ENCODE measurements around the gene SBF2. TPM values are rescaled to one million over a fixed set of nuclear protein-coding genes. Genes with fewer than 3 reads are reported as not detected.

The SBF2 gene
- polyA plus RNA-seq: 45.4 TPM
- long read RNA-seq, donor 1: 0 reads
- long read RNA-seq, donor 2, partial matches to known transcripts: 0 of 7 reads
- long read RNA-seq, donor 2, other reads (novel, unspliced or antisense): 7 of 7 reads
- long read RNA-seq, donor 3: 0 reads
- long read RNA-seq, donor 4: 0 reads
- long read RNA-seq, donor 5: 0 reads
- long read RNA-seq, donor 6, partial matches to known transcripts: 0 of 2 reads
- long read RNA-seq, donor 6, other reads (novel, unspliced or antisense): 0 of 2 reads
- long read RNA-seq, donor 7, partial matches to known transcripts: 0 of 2 reads
- long read RNA-seq, donor 7, other reads (novel, unspliced or antisense): 0 of 2 reads
- long read RNA-seq, donor 8, full-length matches to known transcripts: 4 of 4 reads
- long read RNA-seq, donor 8, partial matches to known transcripts: 0 of 4 reads
- long read RNA-seq, donor 8, other reads (novel, unspliced or antisense): 0 of 4 reads
- long read RNA-seq, donor 9, partial matches to known transcripts: 5 of 5 reads
- long read RNA-seq, donor 9, other reads (novel, unspliced or antisense): 0 of 5 reads
- long read RNA-seq, donor 10, partial matches to known transcripts: 0 of 1 reads
- long read RNA-seq, donor 10, other reads (novel, unspliced or antisense): 0 of 1 reads
- long read RNA-seq, donor 11, full-length matches to known transcripts: 2 of 2 reads
- long read RNA-seq, donor 11, partial matches to known transcripts: 0 of 2 reads
- long read RNA-seq, donor 11, other reads (novel, unspliced or antisense): 0 of 2 reads

GRCh38 chr11:10293423-10294289, at the start of gene SBF2:
Gene SBF2, minus strand, starts transcription at chr11:10294219. Its CDS starts 150 bp downstream, at chr11:10294069.
- peaks cover 32% of the 10 kb centered on the region for H3K4me1 ChIP-seq (ENCODE audit: control insufficient read depth, insufficient read depth, low read length)

GRCh38 chr11:10338287-10338686, 44.3 kb upstream of the SBF2 start:
- DNase-seq: no peak
- no peaks in the 10 kb centered on the region for H3K4me1 ChIP-seq (ENCODE audit: control insufficient read depth, insufficient read depth, low read length)
- H3K27me3 ChIP-seq (ENCODE audit: control insufficient read depth, insufficient read depth, low read length): no peaks in the 10 kb centered on the region
- H3K9me3 ChIP-seq (ENCODE audit: control insufficient read depth, low read depth, low read length): no peaks in the 10 kb centered on the region
- no peak overlapping the region for H3K27ac ChIP-seq (ENCODE audit: low read length)
- H3K4me3 ChIP-seq (ENCODE audit: low read length): no peak overlapping the region
- no peaks in the 10 kb centered on the region for H3K36me3 ChIP-seq (ENCODE audit: control insufficient read depth, insufficient read depth, low read length)

More at GRCh38 chr11:10293423-10294289, at the start of gene SBF2:
- WGBS (ENCODE audit: insufficient coverage, low lambda C conversion rate): no CpG with 5 or more reads among the region's 81 CpGs
- Histone ChIP-seq H3K27ac (ENCODE audit: low read length) (peak within 1 kb of the TSS; percentile 94), H3K9me3 (ENCODE audit: control insufficient read depth, low read depth, low read length) (peaks cover 3% of the 10 kb centered on the region), H3K27me3 (ENCODE audit: control insufficient read depth, insufficient read depth, low read length) (no peaks in the 10 kb centered on the region), H3K36me3 (ENCODE audit: control insufficient read depth, insufficient read depth, low read length) (no peaks in the 10 kb centered on the region), H3K4me3 (ENCODE audit: low read length) (peak within 1 kb of the TSS; percentile 64)
- DNase-seq: peak; percentile 75 to 90

- whole genome bisulfite sequencing (ENCODE audit: insufficient coverage, low lambda C conversion rate): no CpG with 5 or more reads among the region's 1 CpG
- DNase-seq: no peak
- H3K27me3 ChIP-seq (ENCODE audit: control insufficient read depth, insufficient read depth, low read length): no peaks in the 10 kb centered on the region
- no peak overlapping the region for H3K27ac ChIP-seq (ENCODE audit: low read length)
- peaks cover 8% of the 10 kb centered on the region for H3K4me1 ChIP-seq (ENCODE audit: control insufficient read depth, insufficient read depth, low read length)
- no peaks in the 10 kb centered on the region for H3K9me3 ChIP-seq (ENCODE audit: control insufficient read depth, low read depth, low read length)
- H3K36me3 ChIP-seq (ENCODE audit: control insufficient read depth, insufficient read depth, low read length): no peaks in the 10 kb centered on the region
- H3K4me3 ChIP-seq (ENCODE audit: low read length): no peak overlapping the region
These were observed 39.5 kb upstream of the SBF2 start for GRCh38 chr11:10333490-10333889.

- 61% methylated on average over 2 of the region's 6 CpGs for WGBS (ENCODE audit: insufficient coverage, low lambda C conversion rate)
- Histone ChIP-seq H3K27me3 (ENCODE audit: control insufficient read depth, insufficient read depth, low read length) (no peaks in the 10 kb centered on the region), H3K4me1 (ENCODE audit: control insufficient read depth, insufficient read depth, low read length) (peaks cover 19% of the 10 kb centered on the region), H3K4me3 (ENCODE audit: low read length) (no peak overlapping the region), H3K27ac (ENCODE audit: low read length) (no peak overlapping the region), H3K9me3 (ENCODE audit: control insufficient read depth, low read depth, low read length) (no peaks in the 10 kb centered on the region), H3K36me3 (ENCODE audit: control insufficient read depth, insufficient read depth, low read length) (no peaks in the 10 kb centered on the region)
- DNase-seq: no peak
These were observed 37.7 kb upstream of the SBF2 start for GRCh38 chr11:10331548-10332289.

- 77% methylated on average over 2 of the region's 2 CpGs for WGBS (ENCODE audit: insufficient coverage, low lambda C conversion rate)
- no peak for DNase-seq
- Histone ChIP-seq H3K9me3 (ENCODE audit: control insufficient read depth, low read depth, low read length) (no peaks in the 10 kb centered on the region), H3K4me1 (ENCODE audit: control insufficient read depth, insufficient read depth, low read length) (peaks cover 27% of the 10 kb centered on the region), H3K27me3 (ENCODE audit: control insufficient read depth, insufficient read depth, low read length) (no peaks in the 10 kb centered on the region), H3K27ac (ENCODE audit: low read length) (no peak overlapping the region), H3K4me3 (ENCODE audit: low read length) (no peak overlapping the region), H3K36me3 (ENCODE audit: control insufficient read depth, insufficient read depth, low read length) (no peaks in the 10 kb centered on the region)
These were observed 35.9 kb upstream of the SBF2 start for GRCh38 chr11:10329935-10330334.

GRCh38 chr11:10329356-10329755, 35.3 kb upstream of the SBF2 start:
- no peak for DNase-seq
- Histone ChIP-seq H3K27me3 (ENCODE audit: control insufficient read depth, insufficient read depth, low read length) (no peaks in the 10 kb centered on the region), H3K4me1 (ENCODE audit: control insufficient read depth, insufficient read depth, low read length) (peaks cover 32% of the 10 kb centered on the region), H3K9me3 (ENCODE audit: control insufficient read depth, low read depth, low read length) (no peaks in the 10 kb centered on the region), H3K36me3 (ENCODE audit: control insufficient read depth, insufficient read depth, low read length) (no peaks in the 10 kb centered on the region), H3K4me3 (ENCODE audit: low read length) (no peak overlapping the region), H3K27ac (ENCODE audit: low read length) (no peak overlapping the region)
- WGBS (ENCODE audit: insufficient coverage, low lambda C conversion rate): no CpG with 5 or more reads among the region's 2 CpGs

GRCh38 chr11:10328314-10329098, 34.5 kb upstream of the SBF2 start:
- 17% methylated on average over 1 of the region's 3 CpGs for WGBS (ENCODE audit: insufficient coverage, low lambda C conversion rate)
- no peak for DNase-seq
- Histone ChIP-seq H3K36me3 (ENCODE audit: control insufficient read depth, insufficient read depth, low read length) (no peaks in the 10 kb centered on the region), H3K27ac (ENCODE audit: low read length) (peak overlapping the region; percentile 43), H3K27me3 (ENCODE audit: control insufficient read depth, insufficient read depth, low read length) (no peaks in the 10 kb centered on the region), H3K4me1 (ENCODE audit: control insufficient read depth, insufficient read depth, low read length) (peaks cover 33% of the 10 kb centered on the region), H3K4me3 (ENCODE audit: low read length) (no peak overlapping the region), H3K9me3 (ENCODE audit: control insufficient read depth, low read depth, low read length) (no peaks in the 10 kb centered on the region)

GRCh38 chr11:10327254-10327653, 33.2 kb upstream of the SBF2 start:
- peaks cover 42% of the 10 kb centered on the region for H3K4me1 ChIP-seq (ENCODE audit: control insufficient read depth, insufficient read depth, low read length)
- H3K27me3 ChIP-seq (ENCODE audit: control insufficient read depth, insufficient read depth, low read length): no peaks in the 10 kb centered on the region
- no peaks in the 10 kb centered on the region for H3K9me3 ChIP-seq (ENCODE audit: control insufficient read depth, low read depth, low read length)
- peak overlapping the region; percentile 55 for H3K27ac ChIP-seq (ENCODE audit: low read length)
- H3K4me3 ChIP-seq (ENCODE audit: low read length): no peak overlapping the region
- no peak for DNase-seq
- no peaks in the 10 kb centered on the region for H3K36me3 ChIP-seq (ENCODE audit: control insufficient read depth, insufficient read depth, low read length)
